Suprapubic skin (tissue), 4 donors: ENCODE results near the gene SULF2.

Source experiments
- EP300 ChIP-seq: sonication (generic); formaldehyde crosslinking; IDR thresholded peaks from one replicate; pipeline ENCODE4 v1.6.1; 2017; ENCODE audit warnings: antibody characterized with exemption
- POLR2A ChIP-seq, 2 donors: fragments of 450-650 bp; IDR thresholded peaks; one replicate each; pipeline ENCODE4 v1.6.1; 2017; ENCODE audit warnings: antibody characterized with exemption in 2 of 2, mild to moderate bottlenecking in 2 of 2, moderate library complexity in 2 of 2
- POLR2AphosphoS5 ChIP-seq, 3 donors: sonication (generic); formaldehyde crosslinking; IDR thresholded peaks; one replicate each; pipeline ENCODE4 v1.6.1; 2017; ENCODE audit warnings: antibody characterized with exemption in 3 of 3
- TF ChIP-seq, protein P1 (sequence below), 2 donors: fragments of 200-600 bp in 1 of 2; fragments of 450-650 bp in 1 of 2; sonication (generic) in 1 of 2; IDR thresholded peaks; one replicate each; pipeline ENCODE4 v1.5.1; 2016 to 2019; ENCODE audit warnings: antibody characterized with exemption in 2 of 2, mild to moderate bottlenecking in 1 of 2, moderate library complexity in 1 of 2

DNA sequence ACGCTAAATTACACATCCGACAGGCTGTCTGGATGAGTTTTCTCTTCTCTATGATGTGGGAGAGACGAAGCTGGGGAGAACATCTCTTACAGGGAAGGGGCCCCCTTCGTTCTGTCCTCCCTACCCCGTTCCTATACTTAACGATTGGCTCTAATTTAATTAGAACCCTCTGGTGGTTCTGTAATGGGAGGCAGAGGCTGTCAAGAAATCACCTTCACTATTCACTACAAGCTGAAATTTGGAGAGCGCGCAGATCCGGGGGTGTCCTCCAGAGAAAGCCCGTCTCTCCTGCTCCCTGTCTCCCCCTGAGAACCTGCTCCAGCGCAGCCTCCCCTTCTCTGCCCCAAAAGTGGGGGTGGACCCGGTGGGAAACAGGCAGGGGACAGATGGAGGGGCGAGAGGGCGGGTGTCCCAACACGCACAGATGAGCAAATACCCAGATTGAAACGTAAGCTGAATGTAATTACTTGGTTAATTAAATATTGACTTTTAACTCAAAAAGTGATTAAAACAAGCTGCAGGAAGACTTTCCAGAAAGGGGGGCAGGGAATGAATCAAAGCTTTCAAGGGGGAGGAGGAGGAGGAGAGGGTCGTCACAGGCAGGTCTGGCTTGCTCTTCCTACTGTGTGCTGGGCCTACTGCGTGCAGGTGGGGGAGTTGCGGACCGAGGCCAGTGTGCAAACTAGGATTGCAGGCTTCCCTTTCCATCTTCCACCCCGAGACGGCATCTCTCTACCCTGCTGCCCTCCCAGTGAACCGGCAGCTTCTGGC lies 1.3 kb downstream of the SULF2 start:
- no peak for TF ChIP-seq POLR2A (IDR thresholded peaks at IDR 0.05)
- TF ChIP-seq, protein P1, sequence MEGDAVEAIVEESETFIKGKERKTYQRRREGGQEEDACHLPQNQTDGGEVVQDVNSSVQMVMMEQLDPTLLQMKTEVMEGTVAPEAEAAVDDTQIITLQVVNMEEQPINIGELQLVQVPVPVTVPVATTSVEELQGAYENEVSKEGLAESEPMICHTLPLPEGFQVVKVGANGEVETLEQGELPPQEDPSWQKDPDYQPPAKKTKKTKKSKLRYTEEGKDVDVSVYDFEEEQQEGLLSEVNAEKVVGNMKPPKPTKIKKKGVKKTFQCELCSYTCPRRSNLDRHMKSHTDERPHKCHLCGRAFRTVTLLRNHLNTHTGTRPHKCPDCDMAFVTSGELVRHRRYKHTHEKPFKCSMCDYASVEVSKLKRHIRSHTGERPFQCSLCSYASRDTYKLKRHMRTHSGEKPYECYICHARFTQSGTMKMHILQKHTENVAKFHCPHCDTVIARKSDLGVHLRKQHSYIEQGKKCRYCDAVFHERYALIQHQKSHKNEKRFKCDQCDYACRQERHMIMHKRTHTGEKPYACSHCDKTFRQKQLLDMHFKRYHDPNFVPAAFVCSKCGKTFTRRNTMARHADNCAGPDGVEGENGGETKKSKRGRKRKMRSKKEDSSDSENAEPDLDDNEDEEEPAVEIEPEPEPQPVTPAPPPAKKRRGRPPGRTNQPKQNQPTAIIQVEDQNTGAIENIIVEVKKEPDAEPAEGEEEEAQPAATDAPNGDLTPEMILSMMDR (IDR thresholded peaks at IDR 0.05) = no peak
- no peak for TF ChIP-seq POLR2AphosphoS5 (IDR thresholded peaks at IDR 0.05)
- no peak for TF ChIP-seq EP300
